OCI-LY3 (cell line): ENCODE results near the gene WFS1.

Experiments used
- H2AFZ ChIP-seq: fragments of 200-600, 300-600 bp; shearing (Covaris generic); 2 replicates; pipeline ENCODE4 v1.6.0; 2014; ENCODE audit warnings: antibody characterized with exemption, low read depth, low read length
- H3K27ac ChIP-seq: fragments of 200-600, 300-600 bp; sonication (generic); 2 replicates; pipeline ENCODE4 v1.5.1; 2014; ENCODE audit warnings: mild to moderate bottlenecking, low read length, moderate library complexity, mixed read lengths
- H3K27me3 ChIP-seq: fragments of 200-600, 300-600 bp; sonication (generic); 2 replicates; pipeline ENCODE4 v1.6.1; 2014; ENCODE audit warnings: low read depth, low read length, mixed read lengths
- H3K36me3 ChIP-seq: fragments of 200-600, 300-600 bp; sonication (generic); replicated peaks from 2 replicates; pipeline ENCODE3; 2014; ENCODE audit warnings: low read depth, low read length, mixed read lengths
- H3K4me1 ChIP-seq: fragments of 300-600, 200-600 bp; sonication (generic); 2 replicates; pipeline ENCODE4 v1.6.1; 2014; ENCODE audit warnings: low read length, mixed read lengths
- H3K4me2 ChIP-seq: fragments of 200-600, 300-600 bp; sonication (generic); 2 replicates; pipeline ENCODE4 v1.6.1; 2014; ENCODE audit warnings: low read length, mixed read lengths
- H3K4me3 ChIP-seq: fragments of 300-600, 200-600 bp; sonication (generic); 2 replicates; pipeline ENCODE4 v1.5.1; 2014; ENCODE audit warnings: antibody characterized with exemption, mild to moderate bottlenecking, low read length, moderate library complexity
- H3K79me2 ChIP-seq: fragments of 300-600, 200-600 bp; shearing (Covaris generic); 2 replicates; pipeline ENCODE4 v1.6.1; 2014; ENCODE audit warnings: mild to moderate bottlenecking, low read length, mixed read lengths
- H3K9ac ChIP-seq: fragments of 300-600, 200-600 bp; shearing (Covaris generic); 2 replicates; pipeline ENCODE4 v1.6.0; 2014; ENCODE audit warnings: mild to moderate bottlenecking, low read length, moderate library complexity
- H3K9me3 ChIP-seq: fragments of 200-600, 300-600 bp; shearing (Covaris generic); 2 replicates; pipeline ENCODE4 v1.6.1; 2014; ENCODE audit warnings: low read length, mixed read lengths; ENCODE audit not compliant: insufficient read depth
- H4K20me1 ChIP-seq: fragments of 200-600, 300-600 bp; sonication (generic); 2 replicates; pipeline ENCODE4 v1.6.1; 2016; ENCODE audit warnings: low read length, mixed read lengths; ENCODE audit not compliant: insufficient read depth
- EZH2phosphoT487 ChIP-seq: fragments of 200-600 bp; shearing (Covaris generic); IDR thresholded peaks from 2 replicates; pipeline ENCODE4 v1.6.1; 2018; ENCODE audit warnings: antibody characterized with exemption, mixed run types, low read depth
- TF ChIP-seq, protein P1 (sequence below): fragments of 200-600, 300-600 bp; sonication (generic); IDR thresholded peaks from 2 replicates; pipeline ENCODE4 v1.5.1; 2014; ENCODE audit warnings: antibody characterized with exemption, low read length, low read depth

Gene WFS1

DNA sequence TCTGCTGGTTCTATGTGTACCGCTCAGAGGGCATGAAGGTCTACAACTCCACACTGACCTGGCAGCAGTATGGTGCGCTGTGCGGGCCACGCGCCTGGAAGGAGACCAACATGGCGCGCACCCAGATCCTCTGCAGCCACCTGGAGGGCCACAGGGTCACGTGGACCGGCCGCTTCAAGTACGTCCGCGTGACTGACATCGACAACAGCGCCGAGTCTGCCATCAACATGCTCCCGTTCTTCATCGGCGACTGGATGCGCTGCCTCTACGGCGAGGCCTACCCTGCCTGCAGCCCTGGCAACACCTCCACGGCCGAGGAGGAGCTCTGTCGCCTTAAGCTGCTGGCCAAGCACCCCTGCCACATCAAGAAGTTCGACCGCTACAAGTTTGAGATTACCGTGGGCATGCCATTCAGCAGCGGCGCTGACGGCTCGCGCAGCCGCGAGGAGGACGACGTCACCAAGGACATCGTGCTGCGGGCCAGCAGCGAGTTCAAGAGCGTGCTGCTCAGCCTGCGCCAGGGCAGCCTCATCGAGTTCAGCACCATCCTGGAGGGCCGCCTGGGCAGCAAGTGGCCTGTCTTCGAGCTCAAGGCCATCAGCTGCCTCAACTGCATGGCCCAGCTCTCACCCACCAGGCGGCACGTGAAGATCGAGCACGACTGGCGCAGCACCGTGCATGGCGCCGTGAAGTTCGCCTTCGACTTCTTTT, 32.2 kb downstream of the WFS1 start:
- TF ChIP-seq EZH2phosphoT487: no peak
- TF ChIP-seq, protein P1, sequence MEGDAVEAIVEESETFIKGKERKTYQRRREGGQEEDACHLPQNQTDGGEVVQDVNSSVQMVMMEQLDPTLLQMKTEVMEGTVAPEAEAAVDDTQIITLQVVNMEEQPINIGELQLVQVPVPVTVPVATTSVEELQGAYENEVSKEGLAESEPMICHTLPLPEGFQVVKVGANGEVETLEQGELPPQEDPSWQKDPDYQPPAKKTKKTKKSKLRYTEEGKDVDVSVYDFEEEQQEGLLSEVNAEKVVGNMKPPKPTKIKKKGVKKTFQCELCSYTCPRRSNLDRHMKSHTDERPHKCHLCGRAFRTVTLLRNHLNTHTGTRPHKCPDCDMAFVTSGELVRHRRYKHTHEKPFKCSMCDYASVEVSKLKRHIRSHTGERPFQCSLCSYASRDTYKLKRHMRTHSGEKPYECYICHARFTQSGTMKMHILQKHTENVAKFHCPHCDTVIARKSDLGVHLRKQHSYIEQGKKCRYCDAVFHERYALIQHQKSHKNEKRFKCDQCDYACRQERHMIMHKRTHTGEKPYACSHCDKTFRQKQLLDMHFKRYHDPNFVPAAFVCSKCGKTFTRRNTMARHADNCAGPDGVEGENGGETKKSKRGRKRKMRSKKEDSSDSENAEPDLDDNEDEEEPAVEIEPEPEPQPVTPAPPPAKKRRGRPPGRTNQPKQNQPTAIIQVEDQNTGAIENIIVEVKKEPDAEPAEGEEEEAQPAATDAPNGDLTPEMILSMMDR: no peak
- Histone ChIP-seq H3K27ac (no peak overlapping the region), H3K36me3 (no peaks in the 10 kb centered on the region), H3K9me3 (no peaks in the 10 kb centered on the region), H3K4me2 (no peak overlapping the region), H2AFZ (no peak overlapping the region), H3K4me1 (no peaks in the 10 kb centered on the region), H3K27me3 (no peaks in the 10 kb centered on the region), H3K79me2 (no peaks in the 10 kb centered on the region), H3K4me3 (no peak overlapping the region), H4K20me1 (no peaks in the 10 kb centered on the region), H3K9ac (no peak overlapping the region)

DNA sequence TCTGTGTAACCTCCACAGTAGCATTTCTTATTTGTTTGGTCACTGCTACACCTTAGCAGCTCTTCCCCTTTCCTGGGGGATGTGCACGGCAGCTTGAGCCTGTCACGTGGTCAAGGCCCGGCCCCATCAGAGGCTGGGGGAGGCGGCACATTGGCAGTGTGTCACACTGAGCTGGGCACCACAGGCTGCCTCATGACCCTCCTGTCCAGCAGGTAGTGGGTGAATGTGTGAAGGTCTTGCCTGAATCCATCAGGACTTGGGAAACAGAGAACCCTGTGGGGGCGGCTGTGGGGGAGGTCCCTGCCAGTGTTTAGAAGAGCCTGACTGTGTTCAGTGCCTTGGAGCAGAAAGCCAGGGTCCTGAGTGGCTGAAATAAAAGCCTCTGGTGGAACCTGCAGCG, 33.2 kb downstream of the WFS1 start:
- H3K27ac ChIP-seq: no peak overlapping the region
- H3K4me3 ChIP-seq: no peak overlapping the region
- no peaks in the 10 kb centered on the region for H3K79me2 ChIP-seq
- H3K4me2 ChIP-seq: no peak overlapping the region
- no peak for TF ChIP-seq EZH2phosphoT487
- TF ChIP-seq, protein P1: no peak
- H4K20me1 ChIP-seq: no peaks in the 10 kb centered on the region
- no peak overlapping the region for H3K9ac ChIP-seq
- no peaks in the 10 kb centered on the region for H3K9me3 ChIP-seq
- H3K4me1 ChIP-seq: no peaks in the 10 kb centered on the region
- no peak overlapping the region for H2AFZ ChIP-seq
- no peaks in the 10 kb centered on the region for H3K27me3 ChIP-seq
- no peaks in the 10 kb centered on the region for H3K36me3 ChIP-seq

DNA sequence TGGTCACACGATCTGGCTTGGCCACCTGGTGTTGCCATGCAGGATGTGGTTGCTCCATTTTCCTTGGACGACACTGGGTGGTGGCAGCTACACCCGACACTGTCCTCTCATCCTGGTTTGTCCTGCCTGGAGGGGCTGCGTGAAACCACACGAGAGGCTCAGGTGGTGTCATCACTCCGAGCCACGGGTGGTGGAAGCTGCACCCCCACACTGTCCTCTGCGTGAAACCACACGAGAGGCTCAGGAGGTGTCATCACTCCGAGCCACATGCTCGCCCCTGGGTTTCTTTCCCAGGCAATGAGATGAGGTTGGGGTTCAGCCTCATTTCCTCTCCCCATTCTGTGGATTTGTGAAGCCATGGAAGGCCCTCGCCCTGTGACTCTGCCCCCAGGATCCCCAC, 34.3 kb downstream of the WFS1 start:
- Histone ChIP-seq H3K4me2 (no peak overlapping the region), H4K20me1 (no peaks in the 10 kb centered on the region), H2AFZ (no peak overlapping the region), H3K27ac (no peak overlapping the region), H3K9me3 (no peaks in the 10 kb centered on the region), H3K4me3 (no peak overlapping the region), H3K79me2 (no peaks in the 10 kb centered on the region), H3K27me3 (no peaks in the 10 kb centered on the region), H3K9ac (no peak overlapping the region), H3K36me3 (no peaks in the 10 kb centered on the region), H3K4me1 (no peaks in the 10 kb centered on the region)
- TF ChIP-seq EZH2phosphoT487: no peak
- TF ChIP-seq, protein P1: no peak

DNA sequence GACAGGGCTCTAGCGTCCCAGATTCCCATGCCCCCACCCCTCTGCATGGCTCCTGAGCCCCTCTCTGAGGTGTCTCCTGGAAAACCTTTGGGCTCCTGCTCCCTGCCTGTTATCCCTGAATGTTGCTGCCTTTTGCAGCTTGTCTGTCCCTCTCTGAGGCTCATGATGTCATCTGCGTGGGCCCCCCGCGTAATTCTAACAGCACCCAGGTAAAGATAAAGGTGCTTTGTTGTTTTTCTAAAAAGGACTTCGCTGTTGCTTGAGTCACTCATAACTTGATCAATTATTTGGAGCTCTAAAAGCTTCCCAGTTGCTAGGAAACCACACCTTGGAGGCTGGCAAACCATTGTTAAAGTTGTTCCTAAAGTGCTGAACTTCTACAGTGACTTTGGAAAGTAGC, 36.6 kb downstream of the WFS1 start:
- H2AFZ ChIP-seq: no peak overlapping the region
- no peaks in the 10 kb centered on the region for H3K79me2 ChIP-seq
- no peak overlapping the region for H3K4me3 ChIP-seq
- no peak overlapping the region for H3K4me2 ChIP-seq
- no peaks in the 10 kb centered on the region for H3K27me3 ChIP-seq
- no peaks in the 10 kb centered on the region for H4K20me1 ChIP-seq
- H3K4me1 ChIP-seq: no peaks in the 10 kb centered on the region
- no peaks in the 10 kb centered on the region for H3K9me3 ChIP-seq
- TF ChIP-seq, protein P1: no peak
- TF ChIP-seq EZH2phosphoT487: no peak
- no peak overlapping the region for H3K9ac ChIP-seq
- no peaks in the 10 kb centered on the region for H3K36me3 ChIP-seq
- H3K27ac ChIP-seq: no peak overlapping the region
